DOHH2 (cell line): ENCODE measurements around the gene HDAC4.

Experiments used
- H3F3A ChIP-seq: fragments of 200-600 bp; sonication (generic), shearing (Covaris generic); 2 replicates; pipeline ENCODE4 v1.6.0; 2016; ENCODE audit warnings: antibody characterized with exemption, mild to moderate bottlenecking; ENCODE audit not compliant: control insufficient read depth, insufficient read depth
- H3K27ac ChIP-seq: fragments of 200-600 bp; sonication (generic); 2 replicates; pipeline ENCODE4 v1.5.1; 2014; ENCODE audit warnings: low read depth, mild to moderate bottlenecking, low read length, moderate library complexity
- H3K27me3 ChIP-seq: fragments of 200-600 bp; sonication (generic); 2 replicates; pipeline ENCODE4 v1.6.1; 2014; ENCODE audit warnings: mild to moderate bottlenecking, low read length, mixed read lengths; ENCODE audit not compliant: control insufficient read depth
- H3K36me3 ChIP-seq: fragments of 200-600 bp; sonication (generic); 2 replicates; pipeline ENCODE4 v1.6.1; 2014; ENCODE audit warnings: mild to moderate bottlenecking, low read length, moderate library complexity, mixed read lengths; ENCODE audit not compliant: control insufficient read depth
- H3K4me1 ChIP-seq: fragments of 200-600 bp; sonication (generic); 2 replicates; pipeline ENCODE4 v1.6.1; 2014; ENCODE audit warnings: mild to moderate bottlenecking, low read length, mixed read lengths; ENCODE audit not compliant: control insufficient read depth
- H3K4me2 ChIP-seq: fragments of 200-600 bp; sonication (generic); 2 replicates; pipeline ENCODE4 v1.6.0; 2014; ENCODE audit warnings: mild to moderate bottlenecking, low read length, moderate library complexity
- H3K4me3 ChIP-seq: fragments of 200-600 bp; sonication (generic); 2 replicates; pipeline ENCODE4 v1.5.1; 2014; ENCODE audit warnings: mild to moderate bottlenecking, low read length, mixed read lengths
- H3K79me2 ChIP-seq: fragments of 200-600 bp; sonication (generic); 2 replicates; pipeline ENCODE4 v1.6.1; 2014; ENCODE audit warnings: mild to moderate bottlenecking, low read length, mixed read lengths; ENCODE audit not compliant: control insufficient read depth
- H3K9me2 ChIP-seq: fragments of 200-600 bp; sonication (generic); replicated peaks from 2 replicates; pipeline ENCODE4 v1.6.1; 2014; ENCODE audit warnings: mild to moderate bottlenecking, low read length, mixed read lengths; ENCODE audit not compliant: control insufficient read depth
- H3K9me3 ChIP-seq: fragments of 200-600 bp; sonication (generic); 2 replicates; pipeline ENCODE4 v1.6.1; 2014; ENCODE audit warnings: antibody characterized with exemption, low read length, mixed read lengths; ENCODE audit not compliant: control insufficient read depth, insufficient read depth
- H4K20me1 ChIP-seq: fragments of 200-600 bp; sonication (generic); 2 replicates; pipeline ENCODE4 v1.6.0; 2014; ENCODE audit warnings: low read depth, mild to moderate bottlenecking, antibody characterized with exemption, low read length, moderate library complexity; ENCODE audit not compliant: control insufficient read depth, insufficient read depth
- CTCF ChIP-seq: fragments of 200-600 bp; sonication (generic); IDR thresholded peaks from one replicate; pipeline ENCODE4 v1.5.1; 2014; ENCODE audit warnings: antibody characterized with exemption, mild to moderate bottlenecking, low read depth, low read length; ENCODE audit not compliant: poor library complexity, severe bottlenecking
- EZH2phosphoT487 ChIP-seq: fragments of 200-600 bp; sonication (generic); IDR thresholded peaks from 2 replicates; pipeline ENCODE4 v1.6.1; 2017; ENCODE audit warnings: borderline replicate concordance, mild to moderate bottlenecking, antibody characterized with exemption, low read length, moderate library complexity, mixed read lengths

The HDAC4 gene

DNA sequence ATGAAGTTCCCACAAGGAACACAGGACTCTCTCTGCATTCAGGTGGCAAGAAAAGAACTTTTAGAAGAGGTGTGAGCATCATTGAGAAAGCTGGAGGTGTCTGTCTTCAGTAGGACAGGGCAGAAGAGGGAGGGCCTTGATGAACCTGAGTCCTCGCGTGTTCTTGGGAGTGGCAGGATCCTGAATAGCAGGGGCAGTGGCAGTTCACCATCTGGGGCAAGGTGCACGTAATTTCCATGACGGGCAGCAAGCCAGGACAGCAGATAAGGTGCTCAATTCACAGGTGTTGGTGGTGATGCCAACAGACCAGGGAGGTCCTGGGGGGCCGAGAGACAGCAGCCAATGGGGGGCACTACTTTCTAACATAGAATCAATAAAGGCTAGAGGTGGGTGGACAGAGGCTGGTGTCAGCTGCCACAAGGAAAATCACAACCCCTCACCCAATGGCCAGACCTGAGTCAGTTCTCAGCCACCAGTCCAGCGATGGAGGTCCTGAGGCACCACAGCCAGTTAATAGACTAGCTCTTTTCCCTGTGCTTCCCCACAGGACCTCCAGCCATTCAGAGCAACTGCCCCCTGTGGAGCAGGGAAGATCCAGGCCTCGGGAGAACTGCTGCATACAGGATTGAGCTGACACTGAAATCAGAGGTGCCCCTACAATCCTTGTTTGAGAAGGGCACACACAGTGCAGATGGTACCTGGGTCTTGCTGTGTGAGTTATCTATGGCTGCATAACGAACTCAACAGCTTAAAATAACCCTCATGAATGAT lies 10.9 kb upstream of the HDAC4 start:
- H3K27me3 ChIP-seq = peaks cover 15% of the 10 kb centered on the region
- no peaks in the 10 kb centered on the region for H4K20me1 ChIP-seq
- H3K27ac ChIP-seq = no peak overlapping the region
- no peak overlapping the region for H3K4me3 ChIP-seq
- H3K36me3 ChIP-seq = no peaks in the 10 kb centered on the region
- TF ChIP-seq EZH2phosphoT487 (no peak), CTCF (no peak)
- no peaks in the 10 kb centered on the region for H3K9me2 ChIP-seq
- no peak overlapping the region for H3K4me2 ChIP-seq
- H3F3A ChIP-seq = no peaks in the 10 kb centered on the region
- H3K79me2 ChIP-seq = no peaks in the 10 kb centered on the region
- H3K4me1 ChIP-seq = no peaks in the 10 kb centered on the region
- no peaks in the 10 kb centered on the region for H3K9me3 ChIP-seq

DNA sequence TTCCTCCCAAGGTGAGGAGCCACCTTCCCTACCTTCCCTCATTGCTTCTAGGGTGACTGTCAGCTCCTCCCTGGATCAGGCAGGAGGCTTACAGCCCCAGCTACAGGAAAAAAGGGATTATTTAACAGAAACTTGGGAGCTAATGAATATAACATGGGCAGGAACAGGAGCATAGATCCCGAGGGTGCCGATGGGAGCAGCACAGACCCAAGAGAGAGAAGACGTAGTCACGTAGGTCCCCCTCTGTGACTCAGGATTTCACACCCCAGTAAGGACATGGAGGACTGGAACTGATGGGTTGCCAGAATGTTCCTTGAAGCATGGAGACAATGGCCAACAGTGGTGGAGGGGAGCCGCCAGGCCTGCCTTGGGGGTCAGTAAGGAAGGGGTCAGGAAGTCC lies 10.3 kb upstream of the HDAC4 start:
- Histone ChIP-seq H3K4me1 (no peaks in the 10 kb centered on the region), H3K4me2 (no peak overlapping the region), H3K4me3 (no peak overlapping the region), H3K27ac (no peak overlapping the region), H3K36me3 (no peaks in the 10 kb centered on the region), H3K9me3 (no peaks in the 10 kb centered on the region), H3K9me2 (no peaks in the 10 kb centered on the region), H3K27me3 (peaks cover 15% of the 10 kb centered on the region), H4K20me1 (no peaks in the 10 kb centered on the region), H3F3A (no peaks in the 10 kb centered on the region), H3K79me2 (no peaks in the 10 kb centered on the region)
- TF ChIP-seq EZH2phosphoT487 = no peak
- no peak for TF ChIP-seq CTCF

- H3K9me2 ChIP-seq = no peaks in the 10 kb centered on the region
- H3K9me3 ChIP-seq = no peaks in the 10 kb centered on the region
- H3K36me3 ChIP-seq = no peaks in the 10 kb centered on the region
- H3K4me2 ChIP-seq = no peak overlapping the region
- H3K27me3 ChIP-seq = peaks cover 15% of the 10 kb centered on the region
- H3K4me1 ChIP-seq = no peaks in the 10 kb centered on the region
- no peak overlapping the region for H3K27ac ChIP-seq
- H3K4me3 ChIP-seq = no peak overlapping the region
- H3F3A ChIP-seq = no peaks in the 10 kb centered on the region
- TF ChIP-seq CTCF = no peak
- TF ChIP-seq EZH2phosphoT487 = no peak
- no peaks in the 10 kb centered on the region for H3K79me2 ChIP-seq
- no peaks in the 10 kb centered on the region for H4K20me1 ChIP-seq
Observed at GRCh38 chr2:239409976-239410375, 9.2 kb upstream of the HDAC4 start.
